Measurements from ENCODE around the gene PRSS38.

PRSS38 gene

DNA sequence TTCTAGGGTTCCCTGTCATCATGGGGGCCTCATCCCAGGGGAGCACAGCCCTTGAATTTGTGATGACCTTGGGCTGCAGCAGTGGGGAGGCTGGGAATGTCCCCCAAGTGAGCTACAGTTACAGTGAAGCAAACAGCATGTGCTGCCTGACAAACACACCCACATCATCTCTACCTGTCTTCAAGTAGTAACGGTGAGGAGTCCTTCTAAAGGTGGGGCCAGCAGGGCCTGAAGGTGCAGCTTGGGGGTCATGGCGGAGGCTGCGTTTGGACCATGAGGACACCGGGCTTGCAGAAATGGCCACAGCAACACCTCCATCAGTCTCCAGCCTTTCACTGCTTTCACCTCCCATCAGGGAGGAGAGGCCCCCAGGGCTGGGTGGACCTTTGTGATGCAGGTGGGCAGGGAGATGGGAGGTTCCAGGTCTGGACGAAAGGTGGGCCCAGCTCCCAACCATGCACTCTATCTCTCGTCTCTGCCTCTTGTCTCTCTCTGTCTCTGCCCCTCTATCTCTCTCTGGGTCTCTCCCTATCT, 76.5 kb downstream of the PRSS38 start:
- DNase-seq (ENCODE audit: low read depth, low spot score): no peak
- H3K4me3 ChIP-seq (ENCODE audit: low read length): no peak overlapping the region

DNA sequence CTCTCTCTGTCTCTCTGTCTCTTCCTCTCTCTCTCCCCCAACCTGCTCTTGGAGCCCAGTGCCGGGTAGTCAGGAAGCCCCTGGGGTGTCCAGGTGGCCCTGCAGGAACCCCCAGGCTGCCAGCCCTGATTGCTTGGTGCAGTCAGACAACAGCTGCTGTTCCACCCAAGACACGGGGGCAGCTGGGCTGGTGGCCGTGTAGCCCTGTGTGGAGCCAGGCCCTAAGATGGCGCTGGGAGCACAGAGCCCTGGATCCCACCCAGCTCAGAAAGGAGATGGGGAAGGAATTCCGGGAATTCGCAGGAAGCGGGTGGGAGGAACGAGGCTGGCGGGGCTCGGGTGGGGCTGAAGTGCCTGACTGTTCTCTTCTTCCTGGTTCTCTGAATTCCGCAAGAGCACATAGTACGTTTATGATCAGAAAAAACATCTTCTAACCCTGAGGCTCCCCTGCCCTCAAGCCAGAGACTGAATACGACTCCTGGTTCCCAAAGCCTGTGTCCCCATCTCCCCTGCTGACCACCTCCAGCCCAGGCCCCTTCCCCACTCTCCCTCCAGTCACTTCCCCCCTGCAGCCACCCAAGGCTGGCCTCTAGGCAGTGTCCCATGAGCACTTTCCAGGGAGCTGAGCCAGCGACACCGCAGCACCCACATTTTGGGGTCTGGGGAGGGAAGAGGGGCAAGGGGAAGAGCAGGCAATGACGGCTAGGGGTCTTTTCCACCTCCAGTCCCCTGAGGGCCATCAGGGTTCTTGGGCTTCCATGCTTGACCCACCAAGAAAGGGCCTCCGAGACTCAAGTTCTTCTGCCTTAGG, 77.2 kb downstream of the PRSS38 start:
- DNase-seq (ENCODE audit: low read depth, low spot score): no peak
- no peak overlapping the region for H3K4me3 ChIP-seq (ENCODE audit: low read length)

DNA sequence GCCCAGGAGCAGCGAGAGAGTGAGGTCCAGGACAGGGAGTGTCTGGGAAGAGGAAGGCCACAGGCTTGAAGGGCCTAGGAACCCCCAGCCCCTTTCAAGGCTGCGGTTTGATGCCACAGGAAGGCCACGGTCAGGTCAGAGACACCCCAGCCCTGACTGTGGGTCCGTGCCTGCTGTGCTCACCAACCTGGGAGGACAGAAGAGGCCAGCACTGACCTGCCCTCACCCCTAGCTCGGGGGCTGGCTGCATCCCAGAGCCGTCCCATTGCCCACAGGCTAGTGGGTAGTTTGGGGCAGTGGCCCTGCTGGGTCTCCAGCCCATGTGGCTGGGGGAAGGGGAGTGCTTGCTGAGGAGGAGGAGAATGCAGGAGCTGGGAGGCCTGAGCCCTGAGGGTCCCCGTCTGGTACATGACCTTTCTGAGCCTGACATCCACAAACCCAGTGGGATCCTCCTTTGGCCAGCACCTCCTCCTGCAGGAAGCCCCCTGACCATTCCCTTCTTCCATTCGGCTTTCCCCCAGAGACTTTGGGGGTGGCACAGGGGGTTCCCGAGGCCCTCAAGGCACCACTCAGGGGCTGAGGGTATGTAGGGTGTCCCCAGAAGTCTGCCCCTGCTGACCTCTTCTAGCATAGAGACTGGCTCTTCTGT, 77.9 kb downstream of the PRSS38 start:
- DNase-seq (ENCODE audit: low read depth, low spot score): no peak
- H3K4me3 ChIP-seq (ENCODE audit: low read length): no peak overlapping the region

DNA sequence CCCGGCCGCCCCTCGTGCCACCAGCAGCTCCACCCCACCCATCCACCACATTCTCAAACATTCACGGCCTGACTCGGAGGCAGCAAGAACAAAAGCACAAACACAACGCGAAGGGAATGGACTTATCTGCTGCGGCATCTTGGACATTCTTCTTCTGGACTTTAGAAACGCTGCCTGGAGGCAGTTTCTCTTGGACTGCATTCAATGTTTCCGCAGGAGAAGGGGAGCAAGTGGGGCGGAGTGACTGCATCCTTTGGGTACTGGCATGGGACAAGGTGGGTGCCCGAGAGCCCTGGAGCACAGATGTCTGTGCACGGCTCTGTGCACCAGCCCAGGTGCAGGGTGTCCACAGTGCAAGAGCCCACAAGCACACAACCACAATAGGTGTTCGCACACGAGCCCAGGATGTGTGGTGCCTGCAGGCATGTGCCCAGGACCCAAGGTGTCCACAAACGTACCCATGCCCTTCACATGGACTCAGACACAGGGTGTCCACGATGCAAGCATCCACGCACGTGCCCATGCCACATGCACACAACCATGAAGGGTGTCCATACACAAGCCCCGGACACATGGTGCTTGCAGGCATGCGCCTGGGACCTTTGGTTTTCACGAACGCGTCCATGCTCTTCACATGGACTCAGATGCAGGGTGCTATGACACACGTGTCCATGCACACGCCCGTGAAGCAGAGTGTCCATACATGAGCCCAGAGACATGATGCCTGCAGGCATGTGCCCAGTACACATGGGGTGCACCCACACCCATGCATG, 78.7 kb downstream of the PRSS38 start:
- DNase-seq (ENCODE audit: low read depth, low spot score): no peak
- no peak overlapping the region for H3K4me3 ChIP-seq (ENCODE audit: low read length)

DNA sequence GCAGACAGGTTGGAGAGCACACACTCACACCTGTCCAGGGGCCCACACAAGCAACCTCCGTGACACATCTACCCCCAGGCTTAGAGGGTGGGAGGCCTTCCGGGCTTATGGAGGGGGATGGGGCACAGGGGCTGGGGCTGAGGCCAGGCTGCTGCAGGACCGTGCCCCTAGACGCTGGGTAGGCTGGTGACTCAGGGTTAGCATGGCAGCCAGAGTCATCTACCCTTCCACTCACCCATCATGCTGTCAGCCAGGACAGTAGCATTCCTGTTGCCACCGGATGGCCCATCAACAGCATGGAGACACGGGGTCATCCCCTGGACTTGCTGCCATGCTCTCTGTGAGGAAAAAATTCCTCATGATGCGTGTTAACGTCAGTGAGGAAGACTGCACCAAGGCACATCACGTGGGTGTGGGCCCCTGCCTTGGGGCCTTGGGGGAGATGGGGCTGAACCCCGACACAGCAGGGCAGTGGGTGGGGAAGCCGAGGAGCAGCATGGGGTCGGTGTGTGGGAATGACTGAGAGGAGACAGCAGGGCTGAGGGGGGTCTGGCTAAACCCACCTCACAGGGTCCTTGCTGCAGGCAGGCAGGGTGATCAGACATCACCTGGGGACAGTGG, 79.5 kb downstream of the PRSS38 start:
- no peak for DNase-seq (ENCODE audit: low read depth, low spot score)
- H3K4me3 ChIP-seq (ENCODE audit: low read length): no peak overlapping the region

Measured in Jurkat, Clone E6-1 (cell line).